Coronary artery (tissue), 2 donors: Measurements from ENCODE around the gene IGSF8.

ENCODE experiments used
- DNase-seq: peaks from one replicate; pipeline ENCODE4 v3.0.0-alpha.2; 2017; ENCODE audit warnings: low spot score
- H3K27ac ChIP-seq, 2 donors: fragments of 200-600 bp; sonication (generic); one replicate each; pipeline ENCODE4 v1.5.1; 2016 to 2019
- H3K4me3 ChIP-seq: fragments of 200-600 bp; sonication (generic); 2 replicates; pipeline ENCODE4 v1.5.1; 2016; ENCODE audit warnings: mild to moderate bottlenecking, moderate library complexity
- CTCF ChIP-seq: fragments of 200-600 bp; sonication (generic); IDR thresholded peaks from one replicate; pipeline ENCODE4 v1.5.1; 2019; ENCODE audit warnings: antibody characterized with exemption

The IGSF8 gene

GRCh38 chr1:160098852-160099561 lies 588 bp upstream of the IGSF8 start:
- peak; percentile 98 for DNase-seq
- TF ChIP-seq CTCF = no peak
- peak overlapping the region; percentile 93 to 98 for H3K27ac ChIP-seq
- peak overlapping the region; percentile 95 for H3K4me3 ChIP-seq

DNA sequence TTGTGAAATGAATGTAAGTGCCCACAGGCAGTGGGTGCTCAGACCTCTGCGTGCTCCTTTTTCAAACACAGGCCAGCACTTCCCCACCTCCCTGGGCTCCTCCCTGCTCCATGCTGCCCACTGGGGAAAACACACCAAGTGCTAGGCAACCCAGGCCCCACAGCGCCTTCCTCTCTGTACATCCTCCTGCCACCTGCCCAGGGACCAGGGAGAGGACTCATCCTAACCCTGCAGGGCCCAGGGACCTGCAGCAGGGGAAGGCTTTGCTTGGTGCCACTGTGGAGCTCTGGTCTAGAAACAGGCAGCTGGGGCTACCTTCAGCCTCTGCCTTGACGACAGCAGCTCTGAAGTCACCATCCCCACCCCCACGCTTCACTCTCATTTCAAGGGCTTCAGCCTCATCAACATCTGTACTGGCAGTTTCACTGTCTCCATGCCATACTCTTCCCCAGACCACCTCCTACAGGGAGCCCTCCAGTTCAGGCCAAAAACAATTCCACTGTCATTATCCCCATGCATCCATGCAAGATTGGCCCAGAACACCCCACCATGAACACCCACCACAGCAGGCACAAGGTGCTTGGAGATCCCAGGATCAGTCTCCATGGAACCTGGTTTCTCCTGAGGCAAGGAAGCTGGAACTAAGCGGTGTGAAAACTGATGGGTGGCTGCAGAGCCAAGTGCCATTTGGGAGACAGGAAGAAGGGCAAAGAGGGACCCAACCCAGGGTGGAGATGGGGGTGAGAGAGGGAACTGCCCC lies 1.1 kb downstream of the IGSF8 start:
- no peak for TF ChIP-seq CTCF
- H3K4me3 ChIP-seq = peak overlapping the region; percentile 95
- peak overlapping the region; percentile 93 to 98 for H3K27ac ChIP-seq
- no peak for DNase-seq

GRCh38 chr1:160096274-160097116 lies 1.9 kb downstream of the IGSF8 start:
- peak overlapping the region; percentile 95 for H3K4me3 ChIP-seq
- no peak for TF ChIP-seq CTCF
- peak overlapping the region; percentile 93 to 98 for H3K27ac ChIP-seq
- no peak for DNase-seq

DNA sequence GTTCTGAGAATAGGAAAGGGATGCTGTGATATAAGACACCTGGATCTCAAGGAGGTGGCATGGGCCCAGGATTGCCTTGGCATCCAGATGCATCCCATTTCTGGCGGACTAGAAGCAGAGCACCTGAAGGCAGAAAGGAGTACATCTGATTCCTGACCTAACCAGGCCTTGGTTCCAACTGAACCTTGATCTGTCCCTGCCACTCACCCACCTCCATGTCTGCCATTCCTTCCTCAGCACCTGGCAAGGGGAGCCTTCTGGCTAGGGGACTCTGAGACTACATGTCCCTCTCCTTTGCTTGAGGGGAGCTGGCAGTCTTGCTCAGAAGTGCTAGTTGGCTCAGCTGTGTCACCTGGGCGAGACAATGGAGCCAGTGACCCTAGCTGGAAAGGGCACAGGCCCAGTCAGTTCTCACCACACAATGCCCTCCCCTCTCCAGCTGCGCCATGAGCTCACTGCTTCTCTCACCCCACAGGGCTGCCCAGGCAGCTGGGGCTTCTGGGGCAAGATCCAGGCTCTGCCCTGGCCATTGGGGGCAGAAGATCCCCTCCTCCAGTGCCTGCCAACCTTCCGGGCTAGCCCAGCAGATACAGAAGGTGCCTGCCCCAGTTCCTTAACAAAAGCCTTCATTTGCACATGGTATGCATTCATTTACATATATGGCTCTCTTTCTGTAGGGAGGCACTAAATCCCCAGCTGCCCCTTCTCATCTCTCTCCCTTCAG lies 2.9 kb downstream of the IGSF8 start:
- H3K27ac ChIP-seq = peak overlapping the region; percentile 93 to 98
- DNase-seq = no peak
- TF ChIP-seq CTCF = no peak
- no peak overlapping the region for H3K4me3 ChIP-seq

DNA sequence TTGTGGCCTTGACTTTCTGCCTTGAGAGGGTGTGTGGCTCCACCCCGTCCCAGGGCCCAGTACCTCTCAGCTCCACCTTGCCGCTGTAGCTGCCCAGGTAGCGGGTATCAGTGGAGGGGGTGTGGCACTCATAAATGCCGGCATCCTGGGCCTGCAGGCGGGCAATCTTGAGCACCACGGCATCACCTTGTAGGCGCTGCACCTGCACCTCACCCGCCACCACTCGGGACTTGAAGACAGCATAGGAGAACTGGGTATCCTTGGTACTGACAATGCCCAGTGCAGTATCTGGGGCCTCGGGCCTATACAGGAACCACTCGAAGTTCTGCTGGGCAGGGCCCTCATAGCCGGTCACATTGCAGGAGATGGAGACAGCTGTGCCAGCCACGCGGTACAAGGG lies 3.6 kb downstream of the IGSF8 start:
- no peak for DNase-seq
- TF ChIP-seq CTCF = no peak
- H3K27ac ChIP-seq = no peak overlapping the region
- no peak overlapping the region for H3K4me3 ChIP-seq

DNA sequence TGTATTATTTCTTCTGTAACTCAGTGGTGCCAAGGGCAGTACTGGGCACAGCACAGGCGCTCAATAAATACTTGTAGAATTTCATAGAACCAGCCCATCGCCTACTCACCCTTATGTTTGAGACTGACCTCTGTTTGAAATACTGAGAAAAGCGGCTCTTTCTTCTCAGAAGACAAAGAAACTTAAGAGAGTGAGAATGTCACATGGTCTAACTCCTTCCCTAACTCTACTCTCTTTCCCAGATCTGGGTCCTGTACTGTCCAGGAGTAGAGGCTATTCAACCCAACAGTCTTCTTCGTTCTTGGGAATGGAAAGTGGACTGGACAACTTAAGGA lies 4.2 kb downstream of the IGSF8 start:
- no peak for DNase-seq
- Histone ChIP-seq H3K27ac (no peak overlapping the region), H3K4me3 (no peak overlapping the region)
- no peak for TF ChIP-seq CTCF
